Measurements from ENCODE around the gene GIMAP6. TPM values are rescaled to one million over a fixed set of nuclear protein-coding genes. Genes with fewer than 3 reads are reported as not detected.
"Not testable (repeated sequence)": the region's sequence is repeated elsewhere in the genome, so short reads cannot be mapped to it uniquely, and the experiment has no call there.

The GIMAP6 gene
- total RNA-seq, result 10 to 100 TPM; 35.9 to 43.2 TPM

- peak; percentile 73 to 89 for ATAC-seq
- DNase-seq (ENCODE audit: low spot score in 2 of 2), result peak; percentile 24 to 63
- H3K36me3 Mint-ChIP-seq, result peaks cover 76 to 77% of the 10 kb centered on the region in 2 donors
Measured at GRCh38 chr7:150631866-150632864, at the start of gene GIMAP6. GIMAP6 (minus strand) TSS chr7:150632385; CDS start chr7:150630142, 2,243 bp downstream.

DNA sequence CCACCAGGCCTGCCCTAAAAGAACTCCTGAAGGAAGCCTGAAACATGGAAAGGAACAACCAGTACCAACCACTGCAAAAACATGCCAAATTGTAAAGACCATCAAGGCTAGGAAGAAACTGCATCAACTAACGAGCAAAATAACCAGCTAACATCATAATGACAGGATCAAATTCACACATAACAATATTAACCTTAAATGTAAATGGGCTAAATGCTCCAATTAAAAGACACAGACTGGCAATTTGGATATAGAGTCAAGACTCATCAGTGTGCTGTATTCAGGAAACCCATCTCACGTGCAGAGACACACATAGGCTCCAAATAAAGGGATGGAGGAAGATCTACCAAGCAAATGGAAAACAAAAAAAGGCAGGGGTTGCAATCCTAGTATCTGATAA lies 48.2 kb upstream of the GIMAP6 start:
- Mint-ChIP-seq H3K9me3 (peaks cover 8 to 14% of the 10 kb centered on the region in 2 donors), H3K27ac (peak overlapping the region in 1 of 2 donors; percentile 63), H3K36me3 (peaks cover 48 to 54% of the 10 kb centered on the region in 2 donors)
- not testable (repeated sequence) for DNase-seq (ENCODE audit: low spot score in 2 of 2); ATAC-seq

More at GRCh38 chr7:150631866-150632864, at the start of gene GIMAP6:
- peak within 1 kb of the TSS; percentile 92 to 97 for H3K27ac Mint-ChIP-seq
- H3K9me3 Mint-ChIP-seq, result peaks cover 19 to 27% of the 10 kb centered on the region in 2 donors

- peaks cover 46 to 49% of the 10 kb centered on the region in 2 donors for H3K36me3 Mint-ChIP-seq
- ATAC-seq, H3K9me3 Mint-ChIP-seq: not testable (repeated sequence)
- peak in 1 of 2 donors; percentile 32 for DNase-seq (ENCODE audit: low spot score in 2 of 2)
- peak overlapping the region; percentile 45 to 83 for H3K27ac Mint-ChIP-seq
Measured at GRCh38 chr7:150678601-150679000, 46.4 kb upstream of the GIMAP6 start.

DNA sequence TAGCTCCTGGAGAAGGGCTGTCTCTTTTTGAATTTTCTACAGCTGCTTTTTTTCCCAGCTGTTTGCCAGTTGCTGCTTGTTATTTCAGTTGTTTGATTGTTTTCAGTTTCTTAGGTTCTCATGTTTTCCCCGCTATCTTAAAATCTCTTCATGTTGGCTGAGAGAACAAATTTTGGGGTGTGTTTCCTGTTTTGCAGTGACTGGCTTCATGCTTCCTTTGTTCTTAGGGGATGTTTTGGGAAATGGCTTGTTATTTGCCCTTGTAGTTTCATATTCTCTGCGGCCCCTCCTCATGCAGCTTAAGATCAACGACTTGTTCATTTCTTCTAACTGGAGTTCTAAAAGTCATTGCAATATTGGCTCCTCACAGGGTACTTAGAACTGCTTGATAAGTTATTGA lies 44.7 kb upstream of the GIMAP6 start:
- not testable (repeated sequence) for DNase-seq (ENCODE audit: low spot score in 2 of 2)
- ATAC-seq, result peak; percentile 53 to 88

GRCh38 chr7:150676276-150676675 lies 44.1 kb upstream of the GIMAP6 start:
- not testable (repeated sequence) for H3K9me3 Mint-ChIP-seq; DNase-seq (ENCODE audit: low spot score in 2 of 2)
- peak in 1 of 2 donors; percentile 14 for ATAC-seq
- Mint-ChIP-seq H3K36me3 (peaks cover 33 to 45% of the 10 kb centered on the region in 2 donors), H3K27ac (peak overlapping the region; percentile 22 to 58)

More for the DNA sequence above, 44.7 kb upstream of the GIMAP6 start:
- Mint-ChIP-seq H3K27ac (peak overlapping the region; percentile 20 to 58), H3K36me3 (peaks cover 38 to 46% of the 10 kb centered on the region in 2 donors)
- not testable (repeated sequence) for H3K9me3 Mint-ChIP-seq

DNA sequence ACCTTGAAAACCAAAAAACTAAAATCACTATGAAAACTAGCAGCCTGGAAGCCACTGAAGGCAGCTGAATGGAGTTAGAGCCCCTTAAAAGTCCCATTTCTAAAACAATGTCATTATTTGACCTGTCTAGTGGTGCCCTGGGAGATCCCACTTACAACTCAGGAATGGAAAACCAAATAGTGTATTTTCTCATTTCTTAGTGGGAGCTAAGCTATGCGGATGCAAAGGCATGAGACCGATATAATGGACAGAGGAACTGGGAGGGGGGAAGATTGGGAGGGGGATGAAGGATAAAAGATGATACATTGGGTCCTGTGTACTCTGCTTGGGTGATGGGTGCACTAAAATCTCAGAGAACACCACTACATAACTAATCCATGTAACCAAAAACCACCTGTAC lies 43.5 kb upstream of the GIMAP6 start:
- Mint-ChIP-seq H3K27ac (no peak overlapping the region), H3K9me3 (peaks cover 5 to 8% of the 10 kb centered on the region in 2 donors), H3K36me3 (peaks cover 27 to 40% of the 10 kb centered on the region in 2 donors)
- DNase-seq (ENCODE audit: low spot score in 2 of 2) (no peak), ATAC-seq (no peak)

- Mint-ChIP-seq H3K36me3 (peaks cover 5 to 31% of the 10 kb centered on the region in 2 donors), H3K27ac (peak overlapping the region in 1 of 2 donors; percentile 38)
- DNase-seq (ENCODE audit: low spot score in 2 of 2); ATAC-seq; H3K9me3 Mint-ChIP-seq: not testable (repeated sequence)
Measured at GRCh38 chr7:150671798-150672585, 39.8 kb upstream of the GIMAP6 start.

GRCh38 chr7:150668977-150669376 lies 36.8 kb upstream of the GIMAP6 start:
- peaks cover 9 to 34% of the 10 kb centered on the region in 2 donors for H3K36me3 Mint-ChIP-seq
- peaks cover 4 to 9% of the 10 kb centered on the region in 2 donors for H3K9me3 Mint-ChIP-seq
- ATAC-seq (no peak), DNase-seq (ENCODE audit: low spot score in 2 of 2) (no peak)
- H3K27ac Mint-ChIP-seq, result peak overlapping the region; percentile 94 to 96

DNA sequence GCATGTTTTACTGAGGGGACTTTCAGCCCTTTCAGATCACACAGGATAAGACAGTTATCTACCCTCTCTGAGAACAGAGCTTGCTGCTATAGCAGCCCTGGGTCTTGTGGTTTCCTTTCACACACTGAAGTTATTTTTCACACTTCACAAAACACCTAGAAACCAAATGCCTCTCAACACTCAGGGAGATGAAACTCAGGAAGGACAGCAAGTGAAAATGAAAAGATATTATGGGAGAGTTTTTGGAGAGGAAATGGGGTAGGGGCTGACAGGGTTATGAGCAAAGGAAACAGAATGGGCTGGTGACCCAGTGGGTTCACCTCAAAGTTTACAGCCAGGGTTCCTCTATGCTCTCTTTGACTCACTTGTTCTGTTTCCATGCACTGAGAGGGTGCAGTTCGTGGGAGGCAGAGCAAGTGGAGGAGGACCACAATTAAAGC lies 36.3 kb upstream of the GIMAP6 start:
- ATAC-seq, result peak; percentile 87
- H3K9me3 Mint-ChIP-seq, result peaks cover 4 to 11% of the 10 kb centered on the region in 2 donors

DNA sequence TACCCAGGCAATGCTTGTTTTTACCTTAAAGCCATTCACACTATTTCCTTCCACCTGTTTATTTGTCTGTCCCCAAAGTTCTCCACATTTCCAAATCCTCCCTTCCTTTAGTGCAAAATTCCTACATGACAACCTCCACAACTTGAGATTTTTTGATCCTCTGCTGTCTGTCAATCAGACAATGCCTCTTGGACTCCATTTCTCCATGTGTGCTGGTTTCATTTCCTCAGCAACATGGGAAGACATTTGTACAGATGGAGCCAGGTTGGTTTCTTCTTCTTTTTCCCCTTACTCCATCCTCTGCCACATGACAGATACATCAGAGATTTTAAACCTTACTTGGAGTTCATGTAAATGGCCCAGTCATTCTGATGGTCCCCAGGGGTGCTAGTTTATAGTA lies 34.2 kb upstream of the GIMAP6 start:
- DNase-seq (ENCODE audit: low spot score in 2 of 2) (no peak), ATAC-seq (no peak)
- Mint-ChIP-seq H3K9me3 (peaks cover 4 to 12% of the 10 kb centered on the region in 2 donors), H3K27ac (peak overlapping the region; percentile 94 to 100), H3K36me3 (peaks cover 11 to 38% of the 10 kb centered on the region in 2 donors)

More for the DNA sequence above, 36.3 kb upstream of the GIMAP6 start:
- H3K27ac Mint-ChIP-seq, result peak overlapping the region; percentile 94 to 96
- peak; percentile 65 to 78 for DNase-seq (ENCODE audit: low spot score in 2 of 2)
- H3K36me3 Mint-ChIP-seq, result peaks cover 12 to 39% of the 10 kb centered on the region in 2 donors

GRCh38 chr7:150665896-150666295 lies 33.7 kb upstream of the GIMAP6 start:
- peak in 1 of 2 donors; percentile 18 for DNase-seq (ENCODE audit: low spot score in 2 of 2)
- Mint-ChIP-seq H3K27ac (peak overlapping the region; percentile 94 to 100), H3K9me3 (peaks cover 4 to 12% of the 10 kb centered on the region in 2 donors), H3K36me3 (peaks cover 11 to 41% of the 10 kb centered on the region in 2 donors)
- peak; percentile 29 to 33 for ATAC-seq

DNA sequence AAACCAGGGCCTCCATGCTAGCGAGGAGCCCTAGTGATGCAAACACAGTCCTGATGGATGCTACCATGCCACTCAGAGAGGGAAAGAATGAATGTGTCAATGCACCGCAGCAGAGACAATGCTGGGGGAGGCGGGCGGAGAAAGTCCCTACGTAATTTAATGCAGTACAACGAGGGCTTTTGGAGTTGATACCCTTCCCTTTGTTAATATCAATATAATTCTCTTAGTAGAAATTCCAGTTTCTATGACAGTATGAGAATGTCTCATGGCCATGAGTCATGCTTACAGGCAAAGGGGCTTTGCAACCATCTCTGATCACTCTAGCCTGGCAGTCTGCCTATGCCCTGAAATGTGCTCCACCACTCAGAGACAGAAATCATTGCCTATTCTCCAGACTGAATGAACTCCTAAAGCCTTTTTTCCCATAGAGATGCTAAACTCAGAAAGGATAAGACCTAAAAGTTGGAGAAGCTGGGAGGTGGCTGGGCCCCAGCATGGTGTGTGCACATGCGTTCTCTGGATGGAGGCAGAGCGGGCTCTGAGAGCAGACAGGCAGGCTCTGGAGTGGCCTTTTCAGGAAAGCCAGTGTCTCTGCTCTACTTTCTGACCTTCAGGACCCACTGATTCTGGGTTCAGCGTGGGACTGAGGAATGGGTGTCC lies 33.0 kb upstream of the GIMAP6 start:
- peak overlapping the region; percentile 94 to 100 for H3K27ac Mint-ChIP-seq
- peaks cover 4 to 12% of the 10 kb centered on the region in 2 donors for H3K9me3 Mint-ChIP-seq
- peaks cover 11 to 44% of the 10 kb centered on the region in 2 donors for H3K36me3 Mint-ChIP-seq
- ATAC-seq (peak; percentile 48 to 57), DNase-seq (ENCODE audit: low spot score in 2 of 2) (peak; percentile 49 to 68)

- peak in 1 of 2 donors; percentile 10 for ATAC-seq
- Mint-ChIP-seq H3K36me3 (peaks cover 11 to 38% of the 10 kb centered on the region in 2 donors), H3K27ac (peak overlapping the region; percentile 94 to 100), H3K9me3 (peaks cover 8 to 12% of the 10 kb centered on the region in 2 donors)
- peak in 1 of 2 donors; percentile 22 for DNase-seq (ENCODE audit: low spot score in 2 of 2)
Measured at GRCh38 chr7:150663802-150664494, 31.8 kb upstream of the GIMAP6 start.

DNA sequence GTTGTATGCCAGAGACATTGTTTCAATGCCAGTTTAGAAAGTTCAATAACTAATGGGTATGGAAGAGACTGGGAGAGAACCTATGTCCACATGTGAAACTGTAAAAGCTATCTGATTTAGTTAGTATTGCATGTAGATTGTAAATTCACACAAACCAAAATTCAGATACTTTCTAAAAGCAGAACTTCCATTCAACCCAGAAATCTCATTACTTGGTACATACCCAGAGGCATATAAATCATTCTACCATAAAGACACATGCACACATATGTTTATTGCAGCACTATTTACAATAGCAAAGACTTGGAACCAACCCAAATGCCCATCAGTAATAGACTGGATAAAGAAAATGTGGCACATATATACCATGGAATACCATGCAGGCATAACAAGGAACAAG lies 30.6 kb upstream of the GIMAP6 start:
- ATAC-seq; DNase-seq (ENCODE audit: low spot score in 2 of 2): not testable (repeated sequence)
- Mint-ChIP-seq H3K36me3 (peaks cover 11 to 43% of the 10 kb centered on the region in 2 donors), H3K9me3 (peaks cover 13 to 18% of the 10 kb centered on the region in 2 donors), H3K27ac (peak overlapping the region; percentile 40 to 94)

DNA sequence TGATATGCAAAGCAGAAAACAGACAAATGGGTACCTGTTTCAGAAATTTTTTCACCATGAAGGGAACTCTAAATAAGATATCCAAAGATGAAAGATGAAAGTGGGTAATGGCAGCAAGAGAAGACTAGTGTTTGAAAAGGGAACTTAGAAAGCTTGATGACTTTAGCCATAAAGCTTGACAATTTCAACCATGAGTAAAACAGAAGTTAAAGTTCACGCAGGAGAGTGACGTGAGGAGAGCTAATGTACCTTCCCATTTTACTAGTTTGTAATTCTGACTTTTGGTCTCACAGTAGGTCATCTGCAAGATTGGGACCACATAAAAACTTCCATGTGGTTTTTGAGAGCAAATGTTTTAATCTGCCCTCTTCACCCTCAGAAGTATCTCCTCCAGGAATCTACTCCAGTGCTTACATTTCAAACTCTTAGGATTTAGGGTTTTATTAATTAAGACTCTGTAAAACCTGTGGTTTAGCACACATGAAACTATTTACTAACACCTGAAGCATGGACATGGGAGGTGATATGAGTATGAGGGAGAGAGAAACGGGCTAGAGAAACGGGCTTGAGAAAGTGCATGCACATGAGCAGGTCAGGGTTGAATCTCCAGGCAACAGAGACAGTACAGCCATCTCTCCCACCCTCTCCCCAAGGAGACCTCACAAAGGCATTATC lies 28.9 kb upstream of the GIMAP6 start:
- H3K27ac Mint-ChIP-seq, result no peak overlapping the region
- no peak for ATAC-seq
- H3K36me3 Mint-ChIP-seq, result peaks cover 11 to 56% of the 10 kb centered on the region in 2 donors
- H3K9me3 Mint-ChIP-seq, result peaks cover 15 to 19% of the 10 kb centered on the region in 2 donors
- DNase-seq (ENCODE audit: low spot score in 2 of 2), result no peak

Measured in activated naive CD4-positive, alpha-beta T cell treated with anti-CD3 and anti-CD28 coated beads, Interleukin-2, amount 50 U/mL, for 72 hours (primary cell).